Measurements from ENCODE around the gene OGFOD3.

DNA sequence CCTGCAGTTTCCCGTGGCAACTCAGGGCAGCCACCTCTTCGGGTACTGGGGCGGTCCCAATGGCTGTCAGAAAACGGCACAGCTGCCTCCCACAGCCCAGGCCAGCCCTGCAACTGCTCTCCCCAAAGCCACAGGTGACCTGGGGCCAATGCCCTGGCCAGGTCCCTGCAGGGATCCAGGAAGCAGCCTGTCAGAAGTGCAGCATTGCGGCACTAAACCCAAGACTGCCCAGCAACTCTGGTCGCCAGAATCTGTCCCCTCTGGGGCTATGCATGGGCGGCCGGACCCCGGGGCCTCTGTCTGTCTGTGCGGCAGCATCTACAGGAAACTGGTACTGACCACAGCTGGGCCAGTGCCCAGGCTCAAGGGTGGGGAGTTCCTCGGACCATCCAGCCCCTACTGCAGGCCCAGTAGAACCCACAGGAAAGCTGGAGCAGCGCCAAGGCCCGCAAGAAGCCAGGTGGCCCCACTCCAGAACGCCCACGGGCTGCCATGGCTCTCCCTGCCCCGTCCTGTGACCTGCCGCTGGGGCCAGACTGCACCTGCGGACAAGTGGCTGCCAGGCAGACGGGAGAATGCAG is 26.6 kb upstream of the OGFOD3 start:
- TF ChIP-seq POLR2AphosphoS5 (IDR thresholded peaks at IDR 0.05; ENCODE audit: low read depth, low read length): no peak
- TF ChIP-seq POLR2A (IDR thresholded peaks at IDR 0.05; ENCODE audit: low read depth, low read length): no peak
- TF ChIP-seq TAF1 (IDR thresholded peaks at IDR 0.05; ENCODE audit: low read depth, low read length): no peak
- TF ChIP-seq SPI1 (IDR thresholded peaks at IDR 0.05; ENCODE audit: low read depth, low read length): no peak
- TF ChIP-seq PAX5 (IDR thresholded peaks at IDR 0.05; ENCODE audit: insufficient read depth, low read length, severe bottlenecking): no peak
- 0 out of 2 replicates have a peak, but pooled peaks have one; percentile 11 for TF ChIP-seq POU2F2 (IDR thresholded peaks at IDR 0.05; ENCODE audit: low read depth, low read length)

Data from GM12891 (cell line).